NCI-H2081 treated with DMSO at 0.1 percent for 48 hours (cell line): ENCODE data around the gene KRT1.
"Not testable (repeated sequence)": the region's sequence is repeated elsewhere in the genome, so short reads cannot be mapped to it uniquely, and the experiment has no call there.

ENCODE experiments used
- DNase-seq: peaks from one replicate; lab custom pipeline; 2025; lab: John Stamatoyannopoulos, UW

KRT1 gene

DNA sequence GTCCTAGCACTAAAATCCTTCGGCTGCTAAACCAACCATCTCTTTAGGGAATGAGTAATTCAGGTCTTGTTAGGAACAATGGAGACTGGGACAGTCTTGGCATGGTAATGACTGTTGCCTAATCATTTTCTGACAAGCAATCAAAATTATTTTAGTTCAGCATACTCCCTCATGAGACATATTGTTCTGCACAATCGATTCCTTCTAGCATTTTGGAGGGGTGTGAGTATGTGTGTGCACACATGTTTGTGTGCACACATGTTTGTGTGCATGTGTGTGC lies 2.1 kb upstream of the KRT1 start:
- DNase-seq, result no peak

GRCh38 chr12:52681526-52682380 lies 1.5 kb upstream of the KRT1 start:
- DNase-seq, result no peak

GRCh38 chr12:52679875-52680274 lies 332 bp downstream of the KRT1 start:
- no peak for DNase-seq

DNA sequence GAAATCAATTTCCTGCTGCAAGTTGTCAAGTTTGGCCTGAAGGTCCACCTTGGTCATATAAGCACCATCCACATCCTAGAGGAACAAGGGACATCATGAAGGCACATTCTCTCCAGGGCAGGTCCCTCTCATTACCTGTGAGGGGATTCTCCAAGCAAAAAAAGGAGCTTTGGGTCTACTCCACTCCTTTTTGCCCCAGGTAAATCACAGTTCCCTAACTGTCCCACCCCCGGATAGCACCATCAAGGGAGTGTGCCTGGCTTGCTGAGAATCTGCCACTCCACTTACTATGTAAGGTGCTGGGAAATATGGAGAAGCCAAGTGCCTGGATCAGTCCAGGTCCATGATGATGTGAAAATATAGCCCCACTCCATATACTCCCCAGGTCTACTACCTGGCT lies 2.5 kb downstream of the KRT1 start:
- no peak for DNase-seq

GRCh38 chr12:52677126-52677525 lies 3.1 kb downstream of the KRT1 start:
- no peak for DNase-seq

DNA sequence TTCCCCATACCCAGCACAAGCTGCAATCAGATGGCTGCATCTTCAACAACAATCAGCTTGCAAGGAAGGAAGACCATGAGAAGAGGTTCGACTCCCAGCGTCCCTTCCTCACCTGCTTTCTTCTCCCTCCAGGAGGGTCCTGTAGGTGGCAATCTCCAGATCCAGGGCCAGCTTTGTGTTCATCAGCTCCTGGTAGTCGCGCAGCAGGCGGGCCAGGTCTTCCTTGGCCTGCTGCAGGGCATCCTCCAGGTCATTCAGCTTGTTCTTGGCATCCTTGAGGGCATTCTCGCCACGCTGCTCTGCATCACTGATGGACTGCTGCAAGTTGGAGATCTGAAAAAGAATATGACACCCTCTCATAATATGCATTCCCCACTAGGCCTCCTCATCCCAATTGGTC lies 4.0 kb downstream of the KRT1 start:
- DNase-seq, result no peak

- no peak for DNase-seq
Measured at GRCh38 chr12:52675301-52675701, 4.9 kb downstream of the KRT1 start.

- DNase-seq, result no peak
Measured at GRCh38 chr12:52674433-52674775, 5.8 kb downstream of the KRT1 start.

DNA sequence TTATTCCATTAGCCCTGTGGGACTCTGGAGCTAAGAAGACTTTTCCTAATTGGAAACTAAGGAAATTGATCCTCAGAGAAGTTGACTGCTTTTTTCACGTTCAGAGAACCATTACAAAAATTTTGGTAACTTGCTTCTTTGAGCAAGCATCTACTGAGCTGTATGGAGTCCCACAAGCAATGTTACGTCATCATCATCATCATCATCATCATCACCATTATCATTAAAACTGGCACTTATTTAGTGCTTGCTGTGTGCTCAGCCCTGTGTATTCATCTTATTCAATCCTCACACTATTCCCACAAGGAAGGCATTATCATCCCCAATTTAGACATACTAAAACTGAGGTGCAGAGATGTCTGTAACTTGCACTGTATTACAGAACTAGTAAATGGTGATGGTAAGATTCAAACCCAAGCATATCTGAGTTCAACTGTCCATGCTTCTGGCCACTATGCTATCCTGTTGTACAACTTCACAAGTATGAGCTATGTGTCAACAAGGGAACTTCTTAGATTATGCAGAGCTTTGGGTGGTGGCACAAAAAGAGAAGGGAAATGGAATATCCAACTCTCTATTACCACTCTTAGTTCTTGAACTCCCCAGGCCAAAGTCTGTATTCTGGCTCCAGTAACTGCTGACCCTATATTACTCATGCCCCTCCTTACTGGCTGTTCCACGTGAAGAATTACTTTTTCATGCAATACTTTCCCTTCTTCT lies 6.3 kb downstream of the KRT1 start:
- DNase-seq, result no peak

GRCh38 chr12:52673217-52673616 lies 7.0 kb downstream of the KRT1 start:
- DNase-seq, result no peak

- DNase-seq, result no peak
Measured at GRCh38 chr12:52672321-52672933, 7.8 kb downstream of the KRT1 start.

- no peak for DNase-seq
Measured at GRCh38 chr12:52670961-52671360, 9.2 kb downstream of the KRT1 start.

- DNase-seq, result no peak
Measured at GRCh38 chr12:52670506-52670905, 9.7 kb downstream of the KRT1 start.

DNA sequence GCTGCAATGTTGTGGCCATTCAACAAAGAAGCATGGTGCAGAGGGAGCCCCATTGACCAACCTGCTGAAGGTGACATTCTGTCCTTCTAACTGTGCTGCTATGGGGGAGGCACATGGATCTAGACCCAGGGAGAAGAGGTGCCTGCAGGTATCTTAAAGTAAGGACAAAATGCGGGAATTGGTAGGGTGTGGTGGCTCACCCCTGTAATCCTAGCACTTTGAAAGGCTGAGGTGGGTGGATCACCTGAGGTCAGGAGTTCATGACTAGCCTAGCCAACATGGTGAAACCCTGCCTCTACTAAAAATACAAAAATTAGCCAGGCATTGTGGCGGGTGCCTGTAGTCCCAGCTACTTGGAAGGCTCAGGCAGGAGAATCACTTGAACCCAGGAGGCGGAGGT lies 10.3 kb downstream of the KRT1 start:
- DNase-seq, result not testable (repeated sequence)

DNA sequence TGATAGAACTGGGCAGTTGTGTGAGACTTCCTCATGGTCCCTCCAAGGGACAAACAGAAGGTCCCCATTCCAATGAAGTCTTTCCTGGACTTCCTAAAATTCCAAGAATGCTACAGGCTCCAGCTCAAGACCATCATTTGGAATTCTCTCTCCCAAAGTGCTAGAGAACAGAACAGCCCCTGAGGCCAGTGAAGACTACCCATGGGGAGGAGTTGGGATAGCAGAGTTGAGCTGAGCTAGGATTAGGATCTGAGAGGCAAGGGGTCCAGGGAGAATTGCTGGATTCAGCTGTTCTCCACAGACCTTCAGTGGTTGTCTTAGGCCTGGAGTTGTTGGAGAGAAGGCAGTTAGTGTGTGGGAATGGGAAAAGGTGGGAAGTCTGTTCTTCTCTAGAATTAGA lies 10.8 kb downstream of the KRT1 start:
- no peak for DNase-seq

DNA sequence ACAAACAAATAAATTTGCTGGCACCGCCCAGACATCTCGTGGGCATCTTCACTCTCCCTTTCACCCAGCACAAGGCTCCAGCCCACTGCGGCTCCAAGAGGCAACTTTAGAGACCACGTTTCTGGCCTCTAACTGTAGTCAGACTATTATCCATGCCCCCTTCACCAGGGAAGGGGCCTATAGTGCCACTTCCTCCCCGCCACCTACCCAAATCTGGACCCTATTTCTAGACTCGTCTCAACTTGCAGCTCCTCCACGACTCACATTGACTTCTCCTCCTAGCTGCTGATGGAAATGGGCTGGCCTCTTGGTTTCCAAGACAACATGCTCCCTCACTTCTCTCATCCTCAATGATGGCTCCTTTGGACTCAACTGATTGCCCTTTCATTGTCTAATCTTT lies 12.3 kb downstream of the KRT1 start:
- DNase-seq, result no peak

DNA sequence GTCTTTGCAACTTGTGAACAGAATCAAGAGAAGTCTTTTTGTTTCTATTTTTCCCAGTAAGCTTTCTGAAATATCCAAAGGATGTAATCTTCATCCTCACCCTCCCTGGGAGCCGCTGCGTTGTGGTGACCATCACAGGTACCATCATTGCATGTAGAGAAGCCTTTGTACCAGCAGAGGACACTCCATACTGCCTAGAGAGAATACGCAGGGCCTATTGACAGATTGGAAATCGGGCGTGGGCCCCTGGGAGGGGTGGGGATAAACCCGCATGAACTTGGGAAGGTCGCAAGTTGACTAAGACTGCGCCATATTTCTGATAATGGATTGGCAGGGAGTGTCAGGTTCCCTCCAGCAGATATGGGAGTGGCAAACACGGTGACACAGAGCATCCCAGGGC lies 12.7 kb downstream of the KRT1 start:
- no peak for DNase-seq

GRCh38 chr12:52666471-52666870 lies 13.7 kb downstream of the KRT1 start:
- no peak for DNase-seq

- DNase-seq, result no peak
Measured at GRCh38 chr12:52663420-52663819, 16.8 kb downstream of the KRT1 start.

GRCh38 chr12:52662918-52663229 lies 17.3 kb downstream of the KRT1 start:
- DNase-seq, result no peak

- DNase-seq, result no peak
Measured at GRCh38 chr12:52662093-52662917, 17.9 kb downstream of the KRT1 start.

DNA sequence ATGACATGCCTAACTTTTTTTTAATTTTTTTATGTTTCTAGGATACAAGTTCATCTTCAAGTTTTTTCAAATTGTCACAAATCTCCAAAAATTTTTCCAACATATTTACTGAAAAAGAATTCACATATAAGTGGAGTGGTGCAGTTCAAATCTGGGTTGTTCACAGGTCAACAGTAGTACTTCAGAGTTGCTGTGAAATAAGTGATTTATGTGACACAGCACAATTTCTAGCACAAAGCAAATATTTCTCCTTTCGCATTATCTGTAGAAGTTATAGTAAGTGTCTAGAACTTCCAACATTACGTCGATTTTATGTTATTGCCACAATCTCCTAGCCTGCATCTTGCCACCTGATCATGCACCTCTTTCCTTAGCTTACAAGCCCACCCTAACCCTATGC lies 18.5 kb downstream of the KRT1 start:
- no peak for DNase-seq
